HG03575 (cell line): ENCODE results near the gene POU2AF1.

Experiments
- ATAC-seq: cut with Tn5 transposase; IDR thresholded peaks from one replicate; pipeline ENCODE4 v1.9.1; 2021; ENCODE audit not compliant: unreplicated experiment, insufficient number of reproducible peaks, low FRiP score; ENCODE audit errors: extremely low read depth

The POU2AF1 gene

GRCh38 chr11:111306321-111306720 is 72.8 kb downstream of the POU2AF1 start:
- no peak for ATAC-seq

GRCh38 chr11:111305876-111306275 is 73.2 kb downstream of the POU2AF1 start:
- no peak for ATAC-seq

DNA sequence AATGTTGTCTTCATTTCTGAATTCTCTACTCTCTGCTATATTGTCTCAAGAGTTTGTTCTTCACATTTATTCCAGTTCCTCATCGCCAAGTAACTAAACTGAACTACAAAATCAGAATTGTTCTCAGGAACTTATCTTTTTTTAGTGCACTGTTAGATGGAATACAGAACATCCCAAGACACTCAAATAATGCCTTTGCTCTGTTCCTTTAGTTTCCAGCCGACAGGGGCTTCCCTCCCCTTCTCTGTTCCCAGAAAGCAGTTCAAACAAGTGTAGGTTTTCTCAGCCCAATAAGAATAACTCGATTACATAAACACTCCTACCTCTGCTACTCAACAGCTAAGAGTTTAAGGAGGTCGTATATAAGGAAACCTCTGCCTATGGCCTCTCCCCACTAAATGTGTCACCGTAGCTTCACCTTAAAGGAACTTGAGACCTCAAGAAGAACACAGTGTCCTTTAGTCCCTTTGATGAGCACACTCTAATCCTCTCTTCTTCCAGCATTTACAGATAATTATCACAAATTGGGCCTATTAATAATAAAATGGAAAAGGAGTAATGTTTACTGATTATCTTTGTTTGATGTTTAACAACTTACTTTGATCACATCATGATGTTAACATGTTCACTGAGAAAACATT is 73.8 kb downstream of the POU2AF1 start:
- ATAC-seq: no peak

GRCh38 chr11:111303461-111303860 is 75.6 kb downstream of the POU2AF1 start:
- ATAC-seq: no peak

- no peak for ATAC-seq
These were observed 76.8 kb downstream of the POU2AF1 start for GRCh38 chr11:111302298-111302697.
